WI38 (cell line): ENCODE data around the gene SLC22A1.

ENCODE experiments used
- H3K4me3 ChIP-seq: 2 replicates; pipeline ENCODE4 v1.5.1; 2011; ENCODE audit warnings: low read depth, mild to moderate bottlenecking, control low read depth, low read length
- TF ChIP-seq, protein P1 (sequence below): IDR thresholded peaks from 2 replicates; pipeline ENCODE4 v1.5.1; 2012; ENCODE audit warnings: low read depth, mild to moderate bottlenecking, control low read depth, low read length

The SLC22A1 gene

DNA sequence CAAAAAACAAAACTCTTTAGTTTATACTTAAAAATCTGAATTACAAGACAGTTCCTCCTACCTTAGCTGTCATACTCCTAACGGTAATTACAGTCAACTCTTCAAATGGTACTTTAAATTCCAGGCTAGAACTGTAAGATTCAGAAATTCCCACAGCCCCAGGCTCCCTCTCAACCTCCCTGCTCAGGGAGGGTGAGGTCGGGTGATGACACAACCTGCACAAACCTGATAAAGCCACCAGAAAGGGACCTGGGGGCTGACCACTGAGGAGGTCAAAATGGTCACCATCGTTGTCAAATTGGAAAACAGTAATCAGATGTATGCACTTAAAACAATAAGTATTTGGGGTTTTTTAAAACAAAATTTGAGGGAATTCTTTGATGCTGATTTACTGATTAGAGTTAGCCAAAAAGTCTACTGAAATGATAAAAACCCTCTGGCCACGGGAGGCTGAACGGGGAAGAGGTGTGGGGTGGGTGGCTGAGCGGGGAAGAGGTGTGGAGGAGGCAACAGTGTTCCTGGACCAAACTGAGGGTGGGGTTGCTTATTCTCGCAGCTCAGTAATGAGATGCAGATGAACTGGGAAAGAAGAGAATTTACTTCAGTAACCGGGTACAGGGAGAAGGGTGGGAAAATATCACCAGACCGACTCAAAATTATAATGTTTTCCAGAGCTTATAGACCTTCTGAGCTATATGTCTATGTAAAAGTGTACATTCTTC lies 52.4 kb downstream of the SLC22A1 start:
- TF ChIP-seq, protein P1, sequence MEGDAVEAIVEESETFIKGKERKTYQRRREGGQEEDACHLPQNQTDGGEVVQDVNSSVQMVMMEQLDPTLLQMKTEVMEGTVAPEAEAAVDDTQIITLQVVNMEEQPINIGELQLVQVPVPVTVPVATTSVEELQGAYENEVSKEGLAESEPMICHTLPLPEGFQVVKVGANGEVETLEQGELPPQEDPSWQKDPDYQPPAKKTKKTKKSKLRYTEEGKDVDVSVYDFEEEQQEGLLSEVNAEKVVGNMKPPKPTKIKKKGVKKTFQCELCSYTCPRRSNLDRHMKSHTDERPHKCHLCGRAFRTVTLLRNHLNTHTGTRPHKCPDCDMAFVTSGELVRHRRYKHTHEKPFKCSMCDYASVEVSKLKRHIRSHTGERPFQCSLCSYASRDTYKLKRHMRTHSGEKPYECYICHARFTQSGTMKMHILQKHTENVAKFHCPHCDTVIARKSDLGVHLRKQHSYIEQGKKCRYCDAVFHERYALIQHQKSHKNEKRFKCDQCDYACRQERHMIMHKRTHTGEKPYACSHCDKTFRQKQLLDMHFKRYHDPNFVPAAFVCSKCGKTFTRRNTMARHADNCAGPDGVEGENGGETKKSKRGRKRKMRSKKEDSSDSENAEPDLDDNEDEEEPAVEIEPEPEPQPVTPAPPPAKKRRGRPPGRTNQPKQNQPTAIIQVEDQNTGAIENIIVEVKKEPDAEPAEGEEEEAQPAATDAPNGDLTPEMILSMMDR: no peak
- H3K4me3 ChIP-seq: no peak overlapping the region

DNA sequence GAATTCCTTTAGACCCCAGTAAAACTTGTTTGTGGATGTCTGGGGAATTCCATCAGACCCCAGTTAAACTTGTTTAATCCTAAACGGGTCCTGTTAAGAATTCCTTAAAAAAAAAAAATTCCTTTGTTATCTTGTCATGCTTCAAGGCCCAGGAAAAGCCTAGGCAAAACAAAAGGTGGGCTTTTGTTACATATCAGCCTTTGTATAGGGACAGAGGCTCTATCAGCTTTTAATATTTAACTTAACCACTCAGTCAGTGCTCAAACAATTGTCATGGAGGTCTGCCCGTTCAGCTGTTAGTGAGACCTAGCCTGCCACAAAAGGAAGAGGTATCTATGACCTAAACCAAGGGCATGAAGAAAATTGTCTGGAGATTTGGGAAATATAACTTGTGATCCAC lies 53.1 kb downstream of the SLC22A1 start:
- H3K4me3 ChIP-seq: no peak overlapping the region
- TF ChIP-seq, protein P1: no peak

DNA sequence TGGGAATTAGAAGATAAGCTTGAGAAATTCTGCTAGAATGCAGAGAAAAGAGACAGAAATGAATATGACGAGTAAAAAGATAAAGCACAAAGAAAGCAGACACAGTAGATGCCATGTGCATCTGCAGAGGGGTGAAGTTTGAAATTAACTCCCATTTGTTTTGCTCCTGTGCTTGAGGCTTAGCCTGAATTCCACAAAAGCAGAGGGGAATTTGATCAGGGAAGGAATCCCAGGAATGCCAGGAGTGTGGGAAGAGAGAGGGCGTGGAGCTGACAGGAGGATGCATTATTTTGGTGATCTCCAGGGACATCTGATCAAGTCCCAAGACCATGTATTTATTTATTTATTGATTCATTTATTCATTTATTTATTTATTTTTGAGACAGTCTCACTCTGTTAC lies 55.6 kb downstream of the SLC22A1 start:
- H3K4me3 ChIP-seq: no peak overlapping the region
- TF ChIP-seq, protein P1: no peak

DNA sequence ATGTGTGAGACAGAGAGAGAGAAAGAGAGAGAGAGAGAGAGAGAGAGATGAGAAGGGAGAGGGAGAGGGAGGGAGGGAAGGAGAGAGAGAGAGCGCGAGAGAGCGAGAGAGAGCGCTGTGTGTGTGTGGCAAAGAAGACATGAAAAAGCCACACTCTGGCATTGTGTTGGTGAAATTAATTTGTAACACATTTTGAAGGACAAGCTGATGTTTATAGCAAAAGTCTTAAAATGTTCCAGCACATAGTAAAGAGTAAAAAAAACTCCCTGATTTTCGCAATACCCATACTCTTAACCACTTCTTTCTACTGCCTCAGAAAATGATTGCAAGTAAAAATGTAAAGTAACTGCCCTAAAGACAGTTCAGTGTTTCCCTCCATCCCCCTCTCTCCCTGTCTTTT lies 56.7 kb downstream of the SLC22A1 start:
- TF ChIP-seq, protein P1: no peak
- no peak overlapping the region for H3K4me3 ChIP-seq

DNA sequence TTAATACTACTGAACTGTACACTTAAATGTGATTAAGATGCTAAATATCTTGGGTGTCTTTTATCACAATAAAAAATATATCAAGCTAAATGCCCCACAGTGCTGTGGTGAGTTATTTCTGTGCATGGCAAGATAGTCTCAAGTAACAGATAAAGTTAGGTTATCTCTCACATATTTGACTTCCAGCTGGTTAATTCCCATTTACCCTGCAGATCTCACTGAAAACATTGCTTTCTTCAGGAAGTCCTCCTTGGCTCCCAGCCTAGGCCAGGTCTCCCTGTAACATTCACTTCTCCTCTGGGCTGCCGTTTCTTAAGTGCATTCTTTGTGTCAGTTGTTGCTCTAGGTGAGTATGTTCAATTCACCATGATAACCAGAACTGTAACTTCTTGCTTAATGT lies 59.1 kb downstream of the SLC22A1 start:
- no peak overlapping the region for H3K4me3 ChIP-seq
- TF ChIP-seq, protein P1: no peak

DNA sequence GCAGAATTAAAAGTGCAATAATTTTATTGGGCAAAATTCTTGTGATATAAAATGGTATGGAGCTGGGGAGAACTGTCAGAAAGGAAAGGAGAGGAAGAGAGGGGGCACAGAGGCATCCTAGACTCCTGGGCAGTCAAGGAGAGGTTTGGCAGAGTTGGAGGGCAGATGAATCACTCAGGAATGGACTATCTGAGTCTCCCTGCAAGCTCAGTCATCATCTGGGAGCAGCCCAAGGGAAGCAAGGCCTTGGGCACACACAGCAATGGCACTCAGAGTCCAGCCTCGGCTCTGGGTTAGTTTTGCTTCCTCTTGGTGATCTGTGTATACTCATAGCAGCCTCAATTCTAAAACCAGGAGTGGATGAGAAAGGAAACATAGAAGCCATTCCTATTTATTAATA lies 67.2 kb downstream of the SLC22A1 start:
- no peak overlapping the region for H3K4me3 ChIP-seq
- TF ChIP-seq, protein P1: no peak

DNA sequence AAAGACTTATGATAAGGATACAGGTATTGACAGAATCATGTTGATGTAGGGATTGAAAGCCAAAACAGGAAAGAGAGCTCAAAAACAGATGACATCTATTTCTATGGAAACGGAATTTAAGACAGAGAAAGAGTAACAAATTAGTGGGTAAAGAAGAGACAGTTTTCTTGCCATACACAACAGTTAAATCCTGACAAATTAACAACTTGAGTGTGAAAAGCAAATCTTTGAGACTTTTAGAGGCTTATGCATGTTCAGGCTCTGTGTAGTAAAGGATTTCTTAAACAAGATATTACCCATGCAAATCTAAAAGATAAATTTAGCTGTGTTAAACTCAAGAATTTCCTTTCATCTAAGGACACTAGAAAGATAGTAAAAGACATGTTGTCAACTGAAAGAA lies 68.5 kb downstream of the SLC22A1 start:
- no peak overlapping the region for H3K4me3 ChIP-seq
- TF ChIP-seq, protein P1: no peak
